Measurements from ENCODE around the gene CCDC78.
"Not testable (repeated sequence)": the region's sequence is repeated elsewhere in the genome, so short reads cannot be mapped to it uniquely, and the experiment has no call there.

CCDC78 gene

DNA sequence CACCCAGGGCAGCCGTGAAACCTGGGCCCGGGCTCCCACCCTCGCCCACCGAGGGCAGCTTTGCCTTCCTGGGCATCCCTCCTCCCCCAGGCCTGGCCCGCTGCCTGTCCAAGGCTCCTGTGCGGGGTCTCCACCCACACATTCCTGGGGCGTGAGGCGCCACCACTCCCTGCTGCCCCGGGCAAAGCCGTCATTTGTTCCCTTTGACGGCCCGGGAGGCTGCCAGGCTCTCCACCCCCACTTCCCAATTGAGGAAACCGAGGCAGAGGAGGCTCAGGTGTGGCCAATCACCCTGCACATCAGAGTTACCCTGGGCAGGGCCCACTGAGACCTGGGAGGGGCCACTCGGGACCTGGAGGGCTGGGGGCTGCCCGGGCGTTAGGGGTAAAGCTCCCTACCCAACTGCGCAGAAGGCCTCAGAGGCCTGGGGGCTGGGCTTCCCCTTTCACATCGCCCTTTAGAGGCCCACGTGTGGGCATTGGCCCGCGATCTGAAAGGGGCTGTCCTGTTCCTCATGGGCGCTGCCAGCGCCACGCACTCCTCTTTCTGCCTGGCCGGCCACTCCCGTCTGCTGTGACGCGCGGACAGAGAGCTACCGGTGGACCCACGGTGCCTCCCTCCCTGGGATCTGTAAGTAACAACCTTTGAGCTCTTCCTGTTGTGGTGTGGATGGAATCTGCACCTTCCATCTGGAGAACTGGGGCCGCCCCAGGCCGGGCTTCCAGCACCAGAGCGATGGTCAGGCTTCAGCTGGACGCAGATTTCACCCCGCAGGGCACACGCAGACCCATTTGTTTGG lies 34.5 kb upstream of the CCDC78 start, which contains the start of gene MSLN:
TSS of gene MSLN (plus strand) at position 190 of the 799 bp plus-strand sequence. CDS start 1,947 bp downstream, outside the sequence.
- no peak for TF ChIP-seq CTCF (IDR thresholded peaks at IDR 0.05; ENCODE audit: low read depth, low read length)
- DNase-seq (ENCODE audit: low read depth in 2 of 2) = peak in 1 of 2 donors; percentile 22
- no peak within 1 kb of the TSS for H3K4me3 ChIP-seq (replicated peaks in 1 of 2; ENCODE audit: low read depth in 2 of 2, low read length in 2 of 2)

DNA sequence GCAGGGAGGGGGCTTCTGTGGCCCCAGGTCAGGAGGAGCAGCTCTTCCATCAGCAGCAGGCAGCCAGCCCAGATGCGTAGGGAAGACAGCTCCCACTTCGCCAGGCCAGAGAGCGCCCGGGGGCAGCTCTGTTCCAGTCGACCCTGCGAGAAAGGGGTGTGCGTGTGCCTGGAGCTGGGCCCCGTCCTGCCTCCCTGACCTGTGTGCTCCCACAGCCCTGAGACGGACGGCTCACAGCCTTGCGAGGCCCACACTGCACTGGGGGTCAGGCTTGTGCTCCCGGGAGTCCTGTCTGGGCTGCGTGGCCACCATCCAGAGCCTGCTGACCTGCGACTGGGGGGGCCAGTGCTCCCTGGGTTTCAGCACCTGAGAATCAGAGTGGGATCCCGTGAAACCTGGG lies 33.8 kb upstream of the CCDC78 start:
- DNase-seq (ENCODE audit: low read depth in 2 of 2) = no peak
- no peak overlapping the region for H3K4me3 ChIP-seq (replicated peaks in 1 of 2; ENCODE audit: low read depth in 2 of 2, low read length in 2 of 2)
- TF ChIP-seq CTCF (IDR thresholded peaks at IDR 0.05; ENCODE audit: low read depth, low read length) = no peak

DNA sequence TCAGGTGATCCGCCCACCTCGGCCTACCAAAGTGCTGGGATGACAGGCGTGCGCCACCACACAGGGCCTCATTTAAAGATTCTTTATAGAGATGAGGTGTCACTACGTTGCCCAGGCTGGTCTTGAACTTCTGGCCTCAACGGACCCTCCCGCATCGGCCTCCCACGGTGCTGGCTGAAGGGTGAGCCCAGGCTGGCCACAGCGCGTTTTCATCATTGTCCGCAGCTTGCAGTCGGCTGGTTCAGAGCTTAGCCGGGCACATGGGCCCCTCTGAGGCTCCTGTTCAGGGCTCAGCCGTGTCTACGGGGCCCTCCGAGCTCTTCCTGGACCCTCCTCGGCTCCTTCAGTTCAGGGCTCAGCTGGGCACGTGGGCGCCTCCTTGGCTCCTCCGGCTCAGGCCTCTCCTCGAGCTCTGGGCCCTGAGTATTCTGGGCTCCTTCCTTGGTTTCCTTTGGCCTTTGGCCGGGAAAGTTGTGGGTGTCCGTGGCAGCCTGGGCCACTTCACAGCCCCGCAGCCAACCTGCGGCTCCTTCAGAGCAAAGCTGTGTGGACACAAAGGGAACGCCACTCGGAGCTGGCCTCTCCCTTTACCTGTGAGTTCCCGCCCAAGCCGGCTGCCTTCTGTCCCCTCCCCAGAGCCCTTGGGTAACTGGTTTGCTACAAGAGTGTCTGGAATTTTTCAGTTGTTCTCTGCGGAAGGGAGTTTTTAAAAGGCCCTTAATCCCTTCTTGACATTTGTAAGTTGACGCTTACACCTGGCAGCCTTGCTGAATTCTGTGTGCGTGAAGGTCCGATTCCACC lies 33.1 kb upstream of the CCDC78 start:
- H3K4me3 ChIP-seq (replicated peaks in 1 of 2; ENCODE audit: low read depth in 2 of 2, low read length in 2 of 2) = no peak overlapping the region
- no peak for DNase-seq (ENCODE audit: low read depth in 2 of 2)
- TF ChIP-seq CTCF (IDR thresholded peaks at IDR 0.05; ENCODE audit: low read depth, low read length) = no peak

DNA sequence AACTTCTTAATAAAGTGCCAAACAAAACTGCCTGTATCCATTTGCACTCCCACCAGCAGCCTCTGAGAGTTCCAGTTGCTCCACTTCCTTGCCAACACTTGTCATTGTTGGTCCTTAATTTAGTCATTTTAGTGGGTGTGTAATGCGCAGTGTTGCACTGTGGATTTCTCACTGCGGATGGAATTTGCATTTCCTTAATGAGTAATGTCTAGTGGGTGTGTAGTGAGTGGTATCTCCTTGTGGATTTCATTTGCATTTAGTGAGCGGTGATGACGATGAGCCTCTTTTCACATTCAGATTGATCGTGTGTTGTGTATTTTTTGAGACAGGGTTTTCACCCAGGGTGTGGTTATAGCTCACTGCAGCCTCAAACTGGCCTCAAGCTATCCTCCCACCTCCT lies 30.2 kb upstream of the CCDC78 start:
- no peak overlapping the region for H3K4me3 ChIP-seq (replicated peaks in 1 of 2; ENCODE audit: low read depth in 2 of 2, low read length in 2 of 2)
- no peak for TF ChIP-seq CTCF (IDR thresholded peaks at IDR 0.05; ENCODE audit: low read depth, low read length)
- no peak for DNase-seq (ENCODE audit: low read depth in 2 of 2)

- no peak for DNase-seq (ENCODE audit: low read depth in 2 of 2)
- no peak overlapping the region for H3K4me3 ChIP-seq (replicated peaks in 1 of 2; ENCODE audit: low read depth in 2 of 2, low read length in 2 of 2)
- TF ChIP-seq CTCF (IDR thresholded peaks at IDR 0.05; ENCODE audit: low read depth, low read length) = no peak
Observed at GRCh38 chr16:754656-755055, 28.4 kb upstream of the CCDC78 start.

DNA sequence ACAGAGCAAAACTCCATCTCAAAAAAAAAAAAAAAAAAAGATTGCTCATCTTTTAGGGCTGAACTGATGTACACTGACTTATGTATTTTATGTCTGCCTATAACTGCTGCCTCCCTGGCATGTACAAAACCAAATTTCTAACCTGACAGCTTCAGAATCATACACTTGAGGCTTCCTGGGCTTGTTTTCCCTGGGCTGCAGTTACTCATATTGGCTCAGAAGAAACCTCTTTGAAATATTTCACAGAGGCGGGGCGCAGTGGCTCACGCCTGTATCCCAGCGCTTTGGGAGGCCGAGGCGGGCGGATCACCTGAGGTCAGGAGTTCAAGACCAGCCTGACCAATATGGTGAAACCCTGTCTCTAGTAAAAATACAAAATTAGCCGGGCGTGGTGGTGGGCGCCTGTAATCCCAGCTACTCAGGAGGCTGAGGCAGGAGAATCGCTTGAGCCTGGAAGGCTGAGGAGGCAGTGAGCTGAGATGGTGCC lies 27.9 kb upstream of the CCDC78 start:
- not testable (repeated sequence) for DNase-seq (ENCODE audit: low read depth in 2 of 2); H3K4me3 ChIP-seq (replicated peaks in 1 of 2; ENCODE audit: low read depth in 2 of 2, low read length in 2 of 2)

- TF ChIP-seq CTCF (IDR thresholded peaks at IDR 0.05; ENCODE audit: low read depth, low read length) = no peak
- no peak overlapping the region for H3K4me3 ChIP-seq (replicated peaks in 1 of 2; ENCODE audit: low read depth in 2 of 2, low read length in 2 of 2)
- DNase-seq (ENCODE audit: low read depth in 2 of 2) = no peak
Observed at GRCh38 chr16:752007-752312, 25.7 kb upstream of the CCDC78 start.
